DOHH2 (cell line): ENCODE data around the gene TACR2.

Source experiments
- H3F3A ChIP-seq: fragments of 200-600 bp; sonication (generic), shearing (Covaris generic); 2 replicates; pipeline ENCODE4 v1.6.0; 2016; ENCODE audit warnings: antibody characterized with exemption, mild to moderate bottlenecking; ENCODE audit not compliant: control insufficient read depth, insufficient read depth
- H3K27ac ChIP-seq: fragments of 200-600 bp; sonication (generic); 2 replicates; pipeline ENCODE4 v1.5.1; 2014; ENCODE audit warnings: low read depth, mild to moderate bottlenecking, low read length, moderate library complexity
- H3K27me3 ChIP-seq: fragments of 200-600 bp; sonication (generic); 2 replicates; pipeline ENCODE4 v1.6.1; 2014; ENCODE audit warnings: mild to moderate bottlenecking, low read length, mixed read lengths; ENCODE audit not compliant: control insufficient read depth
- H3K36me3 ChIP-seq: fragments of 200-600 bp; sonication (generic); 2 replicates; pipeline ENCODE4 v1.6.1; 2014; ENCODE audit warnings: mild to moderate bottlenecking, low read length, moderate library complexity, mixed read lengths; ENCODE audit not compliant: control insufficient read depth
- H3K4me1 ChIP-seq: fragments of 200-600 bp; sonication (generic); 2 replicates; pipeline ENCODE4 v1.6.1; 2014; ENCODE audit warnings: mild to moderate bottlenecking, low read length, mixed read lengths; ENCODE audit not compliant: control insufficient read depth
- H3K4me2 ChIP-seq: fragments of 200-600 bp; sonication (generic); 2 replicates; pipeline ENCODE4 v1.6.0; 2014; ENCODE audit warnings: mild to moderate bottlenecking, low read length, moderate library complexity
- H3K4me3 ChIP-seq: fragments of 200-600 bp; sonication (generic); 2 replicates; pipeline ENCODE4 v1.5.1; 2014; ENCODE audit warnings: mild to moderate bottlenecking, low read length, mixed read lengths
- H3K79me2 ChIP-seq: fragments of 200-600 bp; sonication (generic); 2 replicates; pipeline ENCODE4 v1.6.1; 2014; ENCODE audit warnings: mild to moderate bottlenecking, low read length, mixed read lengths; ENCODE audit not compliant: control insufficient read depth
- H3K9me2 ChIP-seq: fragments of 200-600 bp; sonication (generic); replicated peaks from 2 replicates; pipeline ENCODE4 v1.6.1; 2014; ENCODE audit warnings: mild to moderate bottlenecking, low read length, mixed read lengths; ENCODE audit not compliant: control insufficient read depth
- H3K9me3 ChIP-seq: fragments of 200-600 bp; sonication (generic); 2 replicates; pipeline ENCODE4 v1.6.1; 2014; ENCODE audit warnings: antibody characterized with exemption, low read length, mixed read lengths; ENCODE audit not compliant: control insufficient read depth, insufficient read depth
- H4K20me1 ChIP-seq: fragments of 200-600 bp; sonication (generic); 2 replicates; pipeline ENCODE4 v1.6.0; 2014; ENCODE audit warnings: low read depth, mild to moderate bottlenecking, antibody characterized with exemption, low read length, moderate library complexity; ENCODE audit not compliant: control insufficient read depth, insufficient read depth
- CTCF ChIP-seq: fragments of 200-600 bp; sonication (generic); IDR thresholded peaks from one replicate; pipeline ENCODE4 v1.5.1; 2014; ENCODE audit warnings: antibody characterized with exemption, mild to moderate bottlenecking, low read depth, low read length; ENCODE audit not compliant: poor library complexity, severe bottlenecking
- EZH2phosphoT487 ChIP-seq: fragments of 200-600 bp; sonication (generic); IDR thresholded peaks from 2 replicates; pipeline ENCODE4 v1.6.1; 2017; ENCODE audit warnings: borderline replicate concordance, mild to moderate bottlenecking, antibody characterized with exemption, low read length, moderate library complexity, mixed read lengths

TACR2 gene

GRCh38 chr10:69372126-69372980, 44.4 kb downstream of the TACR2 start:
- Histone ChIP-seq H3K79me2 (no peaks in the 10 kb centered on the region), H3K36me3 (peaks cover 37% of the 10 kb centered on the region; the same call in 1 of the 2 replicates), H3K27ac (no peak overlapping the region), H4K20me1 (no peaks in the 10 kb centered on the region), H3K4me3 (no peak overlapping the region), H3F3A (no peaks in the 10 kb centered on the region), H3K9me3 (no peaks in the 10 kb centered on the region), H3K9me2 (no peaks in the 10 kb centered on the region), H3K4me2 (no peak overlapping the region), H3K27me3 (no peaks in the 10 kb centered on the region), H3K4me1 (no peaks in the 10 kb centered on the region)
- TF ChIP-seq EZH2phosphoT487 (no peak), CTCF (no peak)

- Histone ChIP-seq H3F3A (no peaks in the 10 kb centered on the region), H3K27ac (no peak overlapping the region), H3K79me2 (no peaks in the 10 kb centered on the region), H3K27me3 (no peaks in the 10 kb centered on the region), H3K4me1 (no peaks in the 10 kb centered on the region), H3K36me3 (peaks cover 44% of the 10 kb centered on the region), H3K9me3 (no peaks in the 10 kb centered on the region), H4K20me1 (no peaks in the 10 kb centered on the region), H3K4me3 (no peak overlapping the region), H3K4me2 (no peak overlapping the region), H3K9me2 (no peaks in the 10 kb centered on the region)
- TF ChIP-seq EZH2phosphoT487 (no peak), CTCF (no peak)
Measured at GRCh38 chr10:69367469-69367868, 49.2 kb downstream of the TACR2 start.

GRCh38 chr10:69366738-69367137, 50.0 kb downstream of the TACR2 start:
- no peaks in the 10 kb centered on the region for H3K27me3 ChIP-seq
- peaks cover 44% of the 10 kb centered on the region for H3K36me3 ChIP-seq
- no peak overlapping the region for H3K27ac ChIP-seq
- no peak overlapping the region for H3K4me3 ChIP-seq
- no peaks in the 10 kb centered on the region for H3K9me2 ChIP-seq
- H4K20me1 ChIP-seq: no peaks in the 10 kb centered on the region
- no peaks in the 10 kb centered on the region for H3K4me1 ChIP-seq
- H3K4me2 ChIP-seq: no peak overlapping the region
- H3F3A ChIP-seq: no peaks in the 10 kb centered on the region
- H3K9me3 ChIP-seq: no peaks in the 10 kb centered on the region
- no peaks in the 10 kb centered on the region for H3K79me2 ChIP-seq
- TF ChIP-seq EZH2phosphoT487: no peak
- no peak for TF ChIP-seq CTCF
